IPS DF 19.7 (cell line): ENCODE results near the gene AARS1.
A peak's percentile ranks its signal among the peaks of the same experiment; 100 is the strongest.
"Not testable (repeated sequence)": the region's sequence is repeated elsewhere in the genome, so short reads cannot be mapped to it uniquely, and the experiment has no call there.

Experiments used
- DNase-seq: peaks from one replicate; pipeline ENCODE4 v3.0.0-alpha.2; 2013; ENCODE audit warnings: low read depth, low spot score

AARS1 gene

GRCh38 chr16:70289229-70290094 is at the start of gene AARS1:
Gene AARS1, minus strand, starts transcription at chr16:70289506. Its CDS starts 6,743 bp downstream, at chr16:70282763.
- DNase-seq, result peak; percentile 99

DNA sequence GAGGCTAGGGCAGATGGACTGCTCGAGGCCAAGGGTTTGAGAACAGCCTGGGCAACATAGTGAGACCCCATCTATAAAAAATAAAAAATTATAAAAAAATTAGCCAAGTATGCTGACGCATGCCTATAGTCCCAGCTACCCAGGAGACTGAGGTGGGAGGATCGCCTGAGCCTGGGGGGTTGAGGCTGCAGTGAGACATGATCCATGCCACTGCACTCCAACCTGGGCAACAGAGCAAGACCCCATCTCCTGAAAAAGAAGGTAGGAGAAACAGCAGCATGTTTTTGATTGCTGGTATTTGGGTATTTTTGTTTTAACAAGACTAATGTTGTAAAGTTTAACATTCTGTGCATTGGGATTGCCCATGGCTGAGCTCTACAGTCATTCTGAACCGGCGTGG is 48.5 kb upstream of the AARS1 start:
- DNase-seq, result no peak

GRCh38 chr16:70332728-70333127 is 43.4 kb upstream of the AARS1 start:
- DNase-seq, result not testable (repeated sequence)

DNA sequence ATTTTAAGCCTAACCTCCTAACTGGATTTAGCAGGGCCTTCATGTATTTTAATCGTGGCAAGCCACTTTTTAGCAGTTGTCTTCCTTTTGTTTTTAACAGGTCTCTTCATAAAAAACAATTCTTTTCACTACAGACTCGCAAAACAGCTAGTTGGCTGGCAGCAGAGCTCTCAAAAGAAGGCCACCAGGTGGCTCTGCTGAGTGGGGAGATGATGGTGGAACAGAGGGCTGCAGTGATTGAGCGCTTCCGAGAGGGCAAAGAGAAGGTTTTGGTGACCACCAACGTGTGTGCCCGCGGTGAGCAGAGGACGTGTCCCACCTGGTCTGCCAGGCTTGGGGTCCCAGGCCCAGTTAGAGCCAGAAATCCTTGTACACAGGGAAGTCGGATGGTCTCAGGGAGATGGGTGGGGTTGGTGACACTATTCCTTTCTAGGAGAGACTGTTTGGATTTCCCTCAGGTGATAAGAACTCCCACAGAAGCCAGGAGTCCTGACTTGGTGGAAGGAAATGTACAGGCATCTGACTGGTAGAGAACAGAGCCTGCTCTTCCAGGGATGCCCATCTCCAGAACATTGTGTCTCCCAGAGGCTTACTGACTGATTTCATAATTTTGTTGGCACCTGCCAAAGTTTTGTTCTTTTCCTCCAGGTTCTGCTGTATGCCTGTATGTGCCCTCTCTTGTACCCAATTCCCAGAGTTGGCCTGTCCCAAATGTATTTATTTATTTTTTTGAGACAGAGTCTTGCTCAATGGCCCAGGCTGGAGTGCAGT is 42.5 kb upstream of the AARS1 start:
- no peak for DNase-seq

DNA sequence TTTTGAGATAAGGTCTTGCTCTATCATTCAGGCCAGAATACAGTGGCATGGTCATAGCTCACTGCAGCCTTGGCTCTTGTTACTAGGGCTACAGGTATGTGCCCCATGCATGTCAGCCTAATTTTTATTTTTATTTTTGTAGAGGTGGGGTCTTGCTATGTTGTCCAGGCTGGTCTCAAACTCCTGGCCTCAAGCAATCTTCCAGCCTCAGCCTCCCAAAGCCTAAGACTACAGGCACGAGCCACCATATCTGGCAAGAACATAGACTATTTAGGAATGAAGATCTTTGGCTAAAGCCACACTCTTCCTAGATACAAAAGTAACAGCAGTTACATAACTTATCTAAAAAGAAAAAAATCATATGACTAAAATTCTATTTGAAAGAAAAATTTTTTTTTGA is 41.8 kb upstream of the AARS1 start:
- DNase-seq, result no peak

DNA sequence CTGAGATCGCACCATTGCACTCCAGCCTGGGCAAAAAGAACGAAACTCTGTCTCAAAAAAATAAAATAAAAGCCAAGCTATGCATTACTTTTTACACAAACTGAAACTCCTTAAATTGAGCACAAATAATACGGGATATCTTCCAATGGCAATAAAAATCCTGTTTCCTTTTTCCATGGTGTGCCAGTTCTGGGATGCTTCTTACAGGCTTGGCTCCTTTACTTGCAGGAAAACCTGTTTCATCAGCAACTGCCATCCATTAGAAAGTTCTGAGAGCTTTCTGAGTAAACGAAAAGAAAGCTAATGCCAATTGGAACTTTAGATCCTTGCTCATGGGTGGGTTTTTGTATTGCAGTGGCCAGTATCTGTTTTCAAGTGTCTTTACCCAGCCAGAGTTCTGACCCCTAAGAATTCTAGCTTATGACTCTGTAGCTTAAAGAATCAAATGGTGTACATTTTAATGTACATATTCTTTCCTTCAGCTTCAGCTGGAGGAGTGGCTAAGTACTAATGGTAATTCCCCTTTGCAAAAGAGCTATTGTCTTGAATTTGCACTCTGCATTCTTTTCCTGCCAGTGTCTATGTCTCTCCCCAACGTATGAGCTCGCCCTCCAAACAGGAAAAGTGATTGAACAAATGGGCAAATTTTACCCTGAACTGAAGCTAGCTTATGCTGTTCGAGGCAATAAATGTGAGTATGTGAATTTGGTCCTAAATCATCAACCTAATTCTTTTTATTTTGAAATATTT is 35.9 kb upstream of the AARS1 start:
- DNase-seq, result no peak

GRCh38 chr16:70320121-70320520 is 30.8 kb upstream of the AARS1 start:
- DNase-seq, result no peak

DNA sequence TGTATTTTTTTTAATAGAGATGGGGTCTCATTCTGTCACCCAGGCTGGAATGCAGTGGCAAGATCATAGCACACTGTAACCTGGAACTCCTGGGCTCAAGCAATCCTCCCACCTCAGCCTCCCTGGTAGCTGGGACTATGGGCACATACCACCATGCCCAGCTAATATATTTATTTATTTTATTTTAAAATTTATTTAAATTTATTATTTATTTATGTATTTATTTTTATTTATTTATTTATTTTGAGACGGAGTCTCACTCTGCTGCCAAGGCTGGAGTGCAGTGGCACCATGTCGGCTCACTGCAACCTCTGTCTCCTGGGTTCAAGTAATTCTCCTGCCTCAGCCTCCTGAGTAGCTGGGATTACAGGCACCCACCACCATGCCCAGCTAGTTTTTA is 18.4 kb upstream of the AARS1 start:
- not testable (repeated sequence) for DNase-seq

- DNase-seq, result no peak
Measured at GRCh38 chr16:70306880-70307279, 17.6 kb upstream of the AARS1 start.

GRCh38 chr16:70304892-70305448 is 15.7 kb upstream of the AARS1 start:
- no peak for DNase-seq

DNA sequence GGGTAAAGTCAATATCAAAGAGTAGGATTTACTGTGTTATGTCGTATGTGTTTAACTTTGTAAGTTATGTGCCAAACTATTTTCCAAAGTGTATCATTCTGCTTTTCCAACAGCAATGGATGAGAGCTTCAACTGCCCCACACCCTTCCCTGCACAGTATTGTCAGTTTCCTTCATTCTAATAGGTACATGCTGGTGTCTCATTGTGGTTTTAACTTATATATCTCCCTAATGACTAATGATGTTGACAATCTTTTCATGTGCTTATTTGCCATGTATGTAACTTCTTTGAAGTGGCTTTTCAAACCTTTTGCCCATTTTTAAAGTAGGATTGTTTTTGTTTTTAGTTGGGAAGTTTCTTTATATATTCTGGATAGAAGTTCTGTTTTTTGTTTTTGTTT is 13.4 kb upstream of the AARS1 start:
- no peak for DNase-seq

GRCh38 chr16:70301121-70301520 is 11.8 kb upstream of the AARS1 start:
- no peak for DNase-seq

DNA sequence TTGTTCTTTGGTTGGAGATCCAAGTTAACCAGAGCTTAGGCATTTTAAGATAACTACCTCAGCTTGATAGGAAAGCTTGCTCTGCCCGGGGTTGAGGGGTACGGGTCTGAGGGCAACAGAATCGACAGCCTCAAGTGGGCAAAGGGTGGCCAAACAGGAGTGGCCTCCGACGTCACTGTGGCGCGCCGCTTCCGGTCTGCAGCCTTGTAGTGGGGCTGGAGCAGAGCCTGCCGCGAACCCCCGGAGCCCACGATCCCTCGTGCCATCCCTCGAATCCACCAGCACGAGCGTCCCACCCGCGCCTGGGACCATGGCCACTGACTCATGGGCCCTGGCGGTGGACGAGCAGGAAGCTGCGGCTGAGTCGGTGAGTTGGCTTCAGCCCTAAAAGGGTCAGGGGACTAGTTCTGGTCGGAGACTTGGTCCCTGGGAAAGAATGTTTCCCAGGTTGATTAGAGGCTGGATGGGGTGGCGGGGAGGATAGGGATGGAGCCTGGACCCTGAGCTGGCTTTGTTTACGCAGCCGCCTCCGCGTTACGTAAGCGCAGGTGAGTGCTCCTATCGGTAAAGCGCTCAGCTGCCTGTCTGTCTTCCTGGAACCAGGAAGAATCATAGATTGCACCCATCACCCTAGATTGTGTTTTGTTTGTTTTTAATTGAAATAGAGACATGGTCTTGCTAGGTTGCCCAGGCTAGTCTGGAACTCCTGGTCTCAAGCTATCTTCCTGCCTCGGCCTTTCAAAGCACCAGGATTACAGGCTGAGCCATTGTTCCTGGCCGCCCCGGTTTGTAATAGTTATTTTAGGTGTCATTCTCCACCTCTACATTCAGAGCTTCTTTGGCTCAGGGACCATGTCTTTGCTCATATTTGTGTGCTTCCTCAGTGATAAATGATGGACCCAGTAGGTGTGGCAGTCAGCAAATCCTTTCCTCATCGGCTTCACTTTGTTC is 10.0 kb upstream of the AARS1 start, which contains the start of gene DDX19B:
Gene DDX19B, plus strand, starts transcription at position 199 of the 951 bp plus-strand sequence. Its CDS starts 112 bp downstream, at position 311.
- peak; percentile 38 for DNase-seq

DNA sequence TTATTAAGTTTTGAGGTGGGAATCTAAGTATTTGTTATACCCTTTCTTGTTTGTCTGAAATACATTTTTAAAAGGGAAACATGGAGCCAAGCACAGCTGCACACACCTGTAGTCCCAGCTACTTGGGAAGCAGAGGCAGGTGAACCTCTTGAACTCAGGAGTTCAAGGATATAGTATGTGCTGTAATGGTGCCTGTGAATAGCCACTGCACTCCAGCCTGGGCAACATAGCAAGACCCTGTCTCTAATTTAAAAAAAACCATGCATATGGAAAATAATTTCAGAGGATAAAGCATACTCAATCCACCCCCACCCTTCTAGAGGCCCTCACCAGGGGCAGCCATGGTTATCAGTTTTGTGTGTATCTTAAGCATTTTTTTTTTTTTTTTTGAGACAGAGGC is 6.3 kb upstream of the AARS1 start:
- DNase-seq, result no peak

DNA sequence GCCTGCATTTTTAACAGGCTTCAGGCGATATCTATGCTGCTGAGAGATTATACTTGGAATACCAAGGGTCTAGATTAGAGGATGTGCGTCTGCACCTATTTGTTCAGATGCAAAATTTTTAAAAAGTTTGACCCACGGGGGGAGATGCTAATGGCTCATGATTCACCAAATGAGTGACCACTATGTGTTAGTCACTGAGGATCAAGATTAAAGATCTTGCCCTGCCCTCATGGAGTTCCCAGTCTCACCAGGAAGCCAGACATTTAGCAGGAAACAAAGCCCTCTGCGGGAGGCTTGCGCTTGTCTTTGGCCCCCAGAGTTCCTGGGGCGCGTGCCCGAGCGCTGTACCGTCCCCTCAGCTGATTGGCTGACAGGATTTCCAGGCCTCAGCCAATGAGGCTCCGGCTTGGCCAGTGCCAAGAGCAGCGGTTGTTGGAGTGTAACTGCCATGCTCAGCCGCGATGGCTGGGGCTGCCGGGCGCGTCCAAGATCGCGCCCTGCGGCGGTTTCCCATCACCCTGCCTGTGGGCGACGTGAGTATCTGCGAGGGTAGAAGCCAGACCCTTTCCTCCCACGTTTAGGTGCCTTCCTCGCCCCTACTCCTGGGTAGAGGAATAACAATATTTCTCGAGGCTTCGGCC is 5.2 kb upstream of the AARS1 start:
- no peak for DNase-seq

- not testable (repeated sequence) for DNase-seq
Measured at GRCh38 chr16:70292148-70292547, 2.8 kb upstream of the AARS1 start.

GRCh38 chr16:70290949-70291519 is 1.7 kb upstream of the AARS1 start:
- DNase-seq, result no peak

GRCh38 chr16:70287304-70287971 is 1.9 kb downstream of the AARS1 start:
- not testable (repeated sequence) for DNase-seq

DNA sequence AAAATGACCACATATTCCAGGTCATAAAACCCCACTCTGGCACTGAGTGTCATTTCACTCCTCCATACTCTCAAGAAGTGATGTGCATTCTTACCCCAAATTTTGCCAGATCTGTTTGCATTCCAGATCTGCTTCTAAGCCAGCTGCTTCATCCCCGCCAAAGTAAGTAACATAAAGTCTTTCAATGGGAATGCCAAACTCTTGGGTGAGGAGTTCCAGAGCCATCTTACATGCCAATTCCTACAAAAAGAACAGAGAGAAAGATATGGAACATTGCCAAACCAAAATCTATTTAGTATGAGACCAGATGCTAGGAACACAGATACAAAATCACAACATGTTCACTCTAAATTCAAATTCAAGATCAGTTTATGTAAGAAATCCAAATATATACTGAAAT is 12.9 kb downstream of the AARS1 start:
- no peak for DNase-seq
